ENCODE results near the gene MGLL. TPM values are rescaled to one million over a fixed set of nuclear protein-coding genes. Genes with fewer than 3 reads are reported as not detected.

Gene MGLL
- total RNA-seq, 1 experiment from 2014 or later = 2.1 TPM

- BruUV-seq (replicated peaks) = no TSS peak
- intact Hi-C loops (cut with micrococcal nuclease; ENCODE audit: unreplicated experiment) = no loop called here
- DNase-seq (ENCODE audit: low read depth, low spot score) = no peak
- ChIA-PET POLR2A (no interaction called here), CTCF (interaction anchor here (0.7 kb wide), 1 partner anchor 720 kb away, joined by 4 read pairs; no protein-coding TSS in a partner anchor)
- Histone ChIP-seq H3K9me3 (ENCODE audit: control insufficient read depth, insufficient read depth, low read depth, low read length) (peaks cover 6% of the 10 kb centered on the region; the same call in 1 of the 2 replicates), H3K4me3 (ENCODE audit: low read depth in 2 of 2, low read length in 2 of 2) (no peak overlapping the region), H3K36me3 (ENCODE audit: control insufficient read depth, insufficient read depth, low read length) (no peaks in the 10 kb centered on the region), H3K4me1 (ENCODE audit: control insufficient read depth, insufficient read depth, low read length) (no peaks in the 10 kb centered on the region), H3K27me3 (ENCODE audit: control insufficient read depth, insufficient read depth, low read length) (no peaks in the 10 kb centered on the region), H3K27ac (ENCODE audit: low read length) (no peak overlapping the region)
- in situ Hi-C loops (cut with HindIII; ENCODE audit: low pct_unique_long_range_greater_than_20kb, low sequenced_read_pairs) = no loop called here
- no peak for ATAC-seq
- TF ChIP-seq SIN3A (IDR thresholded peaks at IDR 0.05; ENCODE audit: borderline replicate concordance, insufficient read depth, low read depth, low read length) (no peak), POLR2AphosphoS5 (IDR thresholded peaks at IDR 0.05; ENCODE audit: low read depth, low read length) (no peak), CTCF (IDR thresholded peaks at IDR 0.05) (no peak), TCF7L2 (IDR thresholded peaks at IDR 0.05; ENCODE audit: low read depth, low read length) (no peak)
- TF ChIP-seq, protein P1, sequence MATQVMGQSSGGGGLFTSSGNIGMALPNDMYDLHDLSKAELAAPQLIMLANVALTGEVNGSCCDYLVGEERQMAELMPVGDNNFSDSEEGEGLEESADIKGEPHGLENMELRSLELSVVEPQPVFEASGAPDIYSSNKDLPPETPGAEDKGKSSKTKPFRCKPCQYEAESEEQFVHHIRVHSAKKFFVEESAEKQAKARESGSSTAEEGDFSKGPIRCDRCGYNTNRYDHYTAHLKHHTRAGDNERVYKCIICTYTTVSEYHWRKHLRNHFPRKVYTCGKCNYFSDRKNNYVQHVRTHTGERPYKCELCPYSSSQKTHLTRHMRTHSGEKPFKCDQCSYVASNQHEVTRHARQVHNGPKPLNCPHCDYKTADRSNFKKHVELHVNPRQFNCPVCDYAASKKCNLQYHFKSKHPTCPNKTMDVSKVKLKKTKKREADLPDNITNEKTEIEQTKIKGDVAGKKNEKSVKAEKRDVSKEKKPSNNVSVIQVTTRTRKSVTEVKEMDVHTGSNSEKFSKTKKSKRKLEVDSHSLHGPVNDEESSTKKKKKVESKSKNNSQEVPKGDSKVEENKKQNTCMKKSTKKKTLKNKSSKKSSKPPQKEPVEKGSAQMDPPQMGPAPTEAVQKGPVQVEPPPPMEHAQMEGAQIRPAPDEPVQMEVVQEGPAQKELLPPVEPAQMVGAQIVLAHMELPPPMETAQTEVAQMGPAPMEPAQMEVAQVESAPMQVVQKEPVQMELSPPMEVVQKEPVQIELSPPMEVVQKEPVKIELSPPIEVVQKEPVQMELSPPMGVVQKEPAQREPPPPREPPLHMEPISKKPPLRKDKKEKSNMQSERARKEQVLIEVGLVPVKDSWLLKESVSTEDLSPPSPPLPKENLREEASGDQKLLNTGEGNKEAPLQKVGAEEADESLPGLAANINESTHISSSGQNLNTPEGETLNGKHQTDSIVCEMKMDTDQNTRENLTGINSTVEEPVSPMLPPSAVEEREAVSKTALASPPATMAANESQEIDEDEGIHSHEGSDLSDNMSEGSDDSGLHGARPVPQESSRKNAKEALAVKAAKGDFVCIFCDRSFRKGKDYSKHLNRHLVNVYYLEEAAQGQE (IDR thresholded peaks at IDR 0.05; ENCODE audit: insufficient read depth in 1 of 2, low read depth in 2 of 2, low read length in 1 of 2) = no peak
These were observed 40.8 kb downstream of the MGLL start for GRCh38 chr3:127781411-127782001.

DNA sequence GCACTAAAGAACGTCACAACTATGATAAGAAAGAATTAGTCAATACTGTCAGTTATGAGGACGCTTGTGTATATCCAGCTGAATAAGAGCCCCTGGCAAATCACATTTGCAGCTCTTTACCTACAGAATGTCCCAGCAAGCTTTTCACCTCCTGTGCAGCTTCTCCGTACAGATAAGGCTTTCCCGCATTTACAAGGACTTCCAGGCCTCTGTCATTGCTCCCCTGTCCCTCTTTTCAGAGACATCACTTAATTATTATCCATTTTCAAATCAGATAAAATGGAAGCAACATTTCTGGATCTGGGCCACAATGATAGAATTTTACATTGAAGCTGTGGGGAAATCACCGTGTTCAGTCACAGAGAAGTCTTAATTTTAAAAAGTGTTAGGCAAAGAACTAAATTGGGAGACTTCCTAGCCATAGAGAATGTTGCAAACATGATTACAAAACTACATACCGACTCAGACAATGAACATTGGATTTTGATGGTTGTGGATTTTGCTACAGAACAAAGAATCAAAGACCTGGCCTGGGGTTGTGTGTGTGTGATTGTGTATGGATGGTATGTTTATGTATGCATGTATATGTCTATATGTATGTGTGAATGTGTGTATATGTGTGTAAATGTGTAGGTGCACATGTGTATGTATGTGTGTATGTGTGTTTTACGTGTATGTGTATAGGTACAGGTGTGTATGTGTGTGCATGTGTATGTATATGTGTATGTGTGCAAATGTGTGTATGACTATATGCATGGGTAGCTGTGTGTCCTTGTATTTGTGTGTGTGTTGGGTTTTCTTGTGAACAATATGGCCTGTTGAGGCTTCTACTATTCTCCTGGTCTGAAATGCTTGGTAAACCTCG is 41.5 kb downstream of the MGLL start:
- Histone ChIP-seq H3K36me3 (ENCODE audit: control insufficient read depth, insufficient read depth, low read length) (no peaks in the 10 kb centered on the region), H3K27me3 (ENCODE audit: control insufficient read depth, insufficient read depth, low read length) (no peaks in the 10 kb centered on the region), H3K4me3 (ENCODE audit: low read depth in 2 of 2, low read length in 2 of 2) (no peak overlapping the region), H3K4me1 (ENCODE audit: control insufficient read depth, insufficient read depth, low read length) (peaks cover 2% of the 10 kb centered on the region; the same call in 1 of the 2 replicates), H3K9me3 (ENCODE audit: control insufficient read depth, insufficient read depth, low read depth, low read length) (peaks cover 6% of the 10 kb centered on the region; the same call in 1 of the 2 replicates), H3K27ac (ENCODE audit: low read length) (no peak overlapping the region)
- DNase-seq (ENCODE audit: low read depth, low spot score) = no peak
- no peak for ATAC-seq
- TF ChIP-seq POLR2AphosphoS5 (IDR thresholded peaks at IDR 0.05; ENCODE audit: low read depth, low read length) (no peak), TCF7L2 (IDR thresholded peaks at IDR 0.05; ENCODE audit: low read depth, low read length) (no peak), SIN3A (IDR thresholded peaks at IDR 0.05; ENCODE audit: borderline replicate concordance, insufficient read depth, low read depth, low read length) (no peak), CTCF (IDR thresholded peaks at IDR 0.05) (no peak)
- TF ChIP-seq, protein P1 (IDR thresholded peaks at IDR 0.05; ENCODE audit: insufficient read depth in 1 of 2, low read depth in 2 of 2, low read length in 1 of 2) = no peak
- BruUV-seq (replicated peaks) = no TSS peak
- intact Hi-C loops (cut with micrococcal nuclease; ENCODE audit: unreplicated experiment) = no loop called here
- ChIA-PET CTCF (no interaction called here), POLR2A (no interaction called here)
- in situ Hi-C loops (cut with HindIII; ENCODE audit: low pct_unique_long_range_greater_than_20kb, low sequenced_read_pairs) = no loop called here
